HG02798 (cell line): ENCODE data around the gene IL2.
A peak's percentile ranks its signal among the peaks of the same experiment; 100 is the strongest.

Source experiments
- ATAC-seq: cut with Tn5 transposase; IDR thresholded peaks from one replicate; pipeline ENCODE4 v1.9.1; 2021; ENCODE audit warnings: mild to moderate bottlenecking; ENCODE audit not compliant: unreplicated experiment, poor library complexity

The IL2 gene

DNA sequence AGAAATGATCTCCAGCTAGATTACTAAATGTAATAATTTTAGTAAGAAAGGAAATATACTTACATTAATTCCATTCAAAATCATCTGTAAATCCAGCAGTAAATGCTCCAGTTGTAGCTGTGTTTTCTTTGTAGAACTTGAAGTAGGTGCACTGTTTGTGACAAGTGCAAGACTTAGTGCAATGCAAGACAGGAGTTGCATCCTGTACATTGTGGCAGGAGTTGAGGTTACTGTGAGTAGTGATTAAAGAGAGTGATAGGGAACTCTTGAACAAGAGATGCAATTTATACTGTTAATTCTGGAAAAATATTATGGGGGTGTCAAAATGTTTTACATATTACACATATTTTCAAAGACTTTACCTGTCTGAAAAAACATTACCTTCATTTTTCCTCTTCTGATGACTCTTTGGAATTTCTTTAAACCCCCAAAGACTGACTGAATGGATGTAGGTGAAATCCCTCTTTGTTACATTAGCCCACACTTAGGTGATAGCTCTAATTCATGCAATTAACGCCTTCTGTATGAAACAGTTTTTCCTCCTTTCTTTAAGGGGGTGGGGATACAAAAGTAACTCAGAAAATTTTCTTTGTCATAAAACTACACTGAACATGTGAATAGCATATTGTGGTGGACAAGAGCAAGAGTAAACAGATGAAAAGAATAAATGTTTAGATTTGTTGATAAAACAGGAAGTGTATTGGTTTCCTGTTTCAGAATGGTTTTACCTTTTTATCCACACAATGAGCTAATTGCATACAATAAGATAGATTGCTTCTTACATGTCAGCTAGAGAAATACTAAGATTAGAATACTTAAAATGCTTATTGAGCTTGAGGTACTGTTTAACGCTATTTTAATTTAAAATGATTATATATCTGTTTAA, at the start of gene IL2:
TSS of gene IL2 (minus strand) at position 495 of the 886 bp plus-strand sequence. CDS start at position 210, 285 bp downstream.
- ATAC-seq, result no peak

DNA sequence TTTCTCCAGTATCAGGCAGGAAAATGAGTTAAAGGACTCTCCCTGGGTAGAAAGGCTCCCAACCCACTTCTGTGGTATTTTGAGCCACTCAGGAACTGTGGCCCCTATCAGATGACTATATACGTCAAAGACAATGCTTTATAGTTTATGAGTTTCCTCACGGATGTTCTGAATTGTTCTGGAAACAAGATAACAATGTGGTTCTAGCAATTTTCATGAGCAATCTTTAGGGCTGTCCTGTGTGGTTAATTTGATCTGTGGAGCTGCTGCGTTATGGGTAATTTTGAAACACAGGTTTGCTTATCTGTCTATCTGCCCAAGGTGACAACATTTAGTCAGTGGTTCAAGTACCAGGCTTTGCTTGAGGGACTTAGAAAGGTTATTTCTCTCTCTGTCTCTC, 46.7 kb upstream of the IL2 start:
- ATAC-seq, result no peak

- no peak for ATAC-seq
Observed at GRCh38 chr4:122500852-122501501, 44.5 kb upstream of the IL2 start.

DNA sequence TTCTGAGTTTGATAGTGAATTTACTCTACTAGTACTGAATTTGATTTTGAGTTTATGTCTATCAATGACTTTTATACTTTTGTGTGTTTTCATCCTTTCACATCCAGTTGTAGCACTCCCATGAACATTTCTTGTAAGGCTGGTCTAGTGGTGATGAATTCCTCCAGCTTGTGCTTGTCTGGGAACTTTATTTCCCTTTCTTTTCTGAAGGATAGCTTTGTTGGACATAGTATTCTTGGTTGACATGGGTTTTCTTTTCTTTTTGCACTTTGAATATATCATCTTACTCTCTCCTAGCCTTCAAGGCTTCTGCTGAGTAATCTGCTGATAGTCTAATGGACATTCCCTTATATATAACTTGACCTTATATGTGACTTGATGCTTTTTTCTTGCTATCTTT, 32.5 kb upstream of the IL2 start:
- no peak for ATAC-seq

DNA sequence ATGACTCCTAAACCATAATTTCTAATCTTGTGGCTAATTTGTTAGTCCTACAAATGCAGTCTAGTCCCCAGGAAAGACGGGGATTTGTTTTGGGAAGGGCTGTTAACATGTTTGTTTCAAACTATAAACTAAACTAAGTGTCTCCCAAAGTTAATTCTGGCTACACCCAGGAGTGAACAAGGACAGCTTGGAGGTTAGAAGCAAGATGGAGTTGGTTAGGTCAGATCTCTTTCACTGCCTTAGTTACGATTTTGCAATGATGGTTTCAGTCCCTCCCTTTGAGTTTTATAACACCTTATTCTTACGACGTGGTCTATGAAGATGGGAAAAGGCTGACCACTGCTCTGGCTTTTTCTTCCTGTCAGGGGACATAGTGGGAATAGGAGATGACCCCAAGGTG, 27.0 kb upstream of the IL2 start:
- ATAC-seq, result no peak

- ATAC-seq, result no peak
Observed at GRCh38 chr4:122481766-122482405, 25.4 kb upstream of the IL2 start.

GRCh38 chr4:122480655-122481487, 24.3 kb upstream of the IL2 start:
- ATAC-seq, result no peak

DNA sequence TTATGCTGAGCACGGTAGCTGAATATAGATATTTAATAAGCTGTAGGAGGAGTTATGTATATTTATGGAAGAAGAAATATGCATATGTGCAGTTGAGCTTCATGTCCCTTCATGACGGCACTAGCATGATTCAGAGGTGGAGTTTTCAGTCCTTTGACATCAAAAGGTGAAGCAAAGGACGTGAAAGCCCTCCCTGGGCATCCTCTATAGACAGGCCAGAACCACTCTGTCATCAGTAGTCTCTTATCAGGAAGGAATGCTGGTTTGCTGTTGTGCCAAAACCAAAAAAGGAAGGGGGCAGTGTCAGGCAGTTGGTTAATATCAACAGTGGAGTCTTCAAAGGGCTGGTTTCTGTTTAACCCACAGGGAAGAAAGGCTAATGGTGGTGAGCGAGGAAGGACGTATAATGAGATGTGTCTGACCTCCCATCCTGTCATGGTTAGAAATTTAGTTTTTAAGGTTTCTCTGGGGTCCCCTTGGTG, 23.5 kb upstream of the IL2 start:
- no peak for ATAC-seq

- no peak for ATAC-seq
Observed at GRCh38 chr4:122476745-122477144, 20.2 kb upstream of the IL2 start.

DNA sequence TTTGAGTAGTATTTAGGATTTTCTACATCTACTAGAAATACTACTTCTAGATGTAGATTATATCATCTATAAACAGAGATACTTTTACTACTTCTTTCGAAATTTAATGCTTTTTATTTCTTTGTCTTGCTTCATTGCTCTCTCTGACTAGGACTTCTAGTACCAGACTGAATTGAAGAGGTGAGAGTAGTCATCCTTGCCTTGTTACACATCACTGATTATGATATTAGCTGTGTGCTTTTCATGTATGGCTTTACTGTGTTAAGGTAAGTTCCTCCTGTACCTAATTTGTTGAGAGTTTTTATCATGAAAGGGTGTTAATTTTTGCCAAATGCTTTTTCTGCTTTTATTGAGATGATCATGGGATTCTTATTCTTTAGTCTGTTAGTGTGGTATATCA, 19.6 kb upstream of the IL2 start:
- no peak for ATAC-seq

DNA sequence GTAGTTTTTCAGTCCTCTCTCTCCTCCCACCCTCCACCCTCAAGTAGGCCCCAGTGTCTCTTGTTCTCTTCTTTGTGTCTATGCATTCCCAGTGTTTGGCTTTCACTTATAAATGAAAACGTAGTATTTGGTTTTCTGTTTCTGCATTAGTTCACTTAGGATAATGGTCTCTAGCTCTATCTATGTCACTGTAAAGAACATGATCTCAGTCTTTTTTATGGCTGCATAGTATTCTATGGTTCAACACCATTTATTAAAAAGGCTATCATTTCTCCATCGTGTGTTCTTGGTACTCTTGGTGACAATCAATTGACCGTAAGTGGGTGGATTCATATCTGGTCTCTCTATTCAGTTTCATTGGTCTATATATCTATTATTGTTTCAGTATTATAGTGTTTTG, 18.7 kb upstream of the IL2 start:
- ATAC-seq, result no peak

- ATAC-seq, result no peak
Observed at GRCh38 chr4:122469457-122469856, 12.9 kb upstream of the IL2 start.

- peak; percentile 90 for ATAC-seq
Observed at GRCh38 chr4:122458625-122459024, 2.1 kb upstream of the IL2 start.

GRCh38 chr4:122453384-122453995, 3.0 kb downstream of the IL2 start:
- ATAC-seq, result no peak

- no peak for ATAC-seq
Observed at GRCh38 chr4:122450847-122451246, 5.7 kb downstream of the IL2 start.

DNA sequence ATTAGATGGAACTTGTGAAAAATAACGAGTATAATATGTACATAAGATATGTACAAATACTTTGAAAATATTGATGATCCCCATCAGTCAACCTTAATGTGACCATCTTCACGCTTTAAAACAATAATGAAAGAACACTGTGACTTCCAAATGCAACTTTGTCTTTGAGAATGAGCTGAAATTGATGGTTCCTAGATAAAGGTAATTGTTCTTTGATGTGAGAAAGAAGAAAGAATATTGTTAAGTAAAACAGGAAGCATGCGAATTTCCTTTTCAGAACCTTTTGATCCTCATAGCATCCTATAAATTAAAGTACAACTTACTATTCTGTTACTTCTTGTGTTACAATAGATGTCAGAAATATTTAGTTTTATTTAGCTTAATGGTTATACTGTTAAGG, 22.2 kb downstream of the IL2 start:
- ATAC-seq, result no peak

DNA sequence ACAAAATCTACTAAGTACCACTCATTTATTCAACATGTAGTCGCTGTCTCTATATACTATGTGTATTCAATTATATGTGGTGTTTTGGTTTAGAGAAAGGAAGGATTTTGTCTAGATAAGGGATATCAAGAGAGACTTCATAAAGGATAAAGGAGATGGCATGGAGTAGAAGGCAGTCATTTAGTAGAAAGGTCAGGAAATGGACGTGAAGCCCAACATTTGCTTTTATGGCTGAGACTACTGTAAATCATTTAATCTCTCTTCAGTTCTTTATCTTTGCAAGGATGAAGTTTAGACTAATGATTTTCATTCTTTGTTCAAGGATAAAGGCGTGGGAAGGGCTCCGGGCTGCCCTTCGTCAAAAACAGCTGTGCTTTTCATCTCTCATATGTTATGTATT, 25.2 kb downstream of the IL2 start:
- no peak for ATAC-seq

- ATAC-seq, result no peak
Observed at GRCh38 chr4:122423246-122423645, 33.3 kb downstream of the IL2 start.

DNA sequence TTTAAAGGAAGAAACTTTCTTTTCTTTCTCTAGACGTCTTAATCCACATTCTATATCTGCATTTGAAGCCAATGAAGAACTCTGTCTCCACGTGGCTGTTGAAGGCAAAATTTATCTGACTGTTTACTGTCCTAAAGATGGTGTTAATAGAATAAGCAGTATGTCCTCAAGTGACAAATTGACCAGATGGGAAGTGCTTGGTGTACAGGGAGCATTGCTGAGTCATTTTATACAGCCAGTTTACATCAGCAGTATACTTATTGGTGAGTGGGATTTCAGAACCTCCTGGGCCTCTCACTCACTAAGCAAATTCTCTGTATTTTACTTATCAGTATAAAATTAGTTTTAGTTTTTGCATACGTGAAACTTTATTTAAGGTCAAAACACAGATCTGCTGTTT, 44.0 kb downstream of the IL2 start:
- ATAC-seq, result peak; percentile 60

DNA sequence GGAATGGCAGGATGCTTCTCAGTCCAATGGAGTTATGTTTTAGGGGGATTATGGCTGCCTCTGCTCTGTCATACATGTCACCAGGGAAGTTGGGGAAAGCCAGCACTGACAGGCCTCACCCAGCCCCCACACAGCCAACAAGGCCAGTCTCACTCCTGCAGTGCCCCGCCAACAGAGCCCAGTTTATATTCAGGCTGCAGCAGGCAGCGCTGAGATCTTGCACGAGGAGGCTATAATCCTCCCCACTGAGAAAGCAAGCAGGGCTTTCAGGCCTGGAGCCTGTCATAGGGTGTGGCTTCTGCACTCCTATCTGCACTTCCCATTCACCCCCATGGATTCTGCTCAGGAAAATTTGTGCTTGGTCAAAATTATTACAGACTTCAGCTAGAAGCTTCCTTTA, 52.7 kb downstream of the IL2 start:
- ATAC-seq, result no peak
